GM03348 (cell line): ENCODE results near the gene IL22RA2.
A peak's percentile ranks its signal among the peaks of the same experiment; 100 is the strongest.
"Not testable (repeated sequence)": the region's sequence is repeated elsewhere in the genome, so short reads cannot be mapped to it uniquely, and the experiment has no call there.

Source experiments
- DNase-seq: peaks from one replicate; pipeline ENCODE4 v3.0.0; 2012; ENCODE audit warnings: low spot score

IL22RA2 gene

GRCh38 chr6:137122612-137123011, 50.8 kb downstream of the IL22RA2 start:
- no peak for DNase-seq

GRCh38 chr6:137121401-137121997, 51.9 kb downstream of the IL22RA2 start:
- DNase-seq: no peak

DNA sequence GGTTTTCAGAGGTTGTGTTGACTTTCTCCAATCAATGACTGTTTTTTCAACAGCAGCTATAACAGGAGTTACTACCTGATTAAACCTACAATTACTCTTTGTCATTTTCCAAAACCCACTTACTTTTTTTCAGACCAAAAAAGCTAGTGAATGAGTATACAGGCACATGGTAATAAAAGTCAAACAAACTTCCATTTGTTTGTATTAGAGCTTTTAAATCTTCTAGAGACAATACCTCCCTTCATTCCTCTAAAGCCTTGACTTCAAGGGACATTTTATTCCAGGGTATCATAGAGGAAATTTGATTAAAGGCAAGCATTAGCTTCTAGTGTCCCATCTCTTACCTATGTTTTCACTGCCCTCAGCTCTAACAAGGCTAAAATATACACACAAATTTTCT, 52.7 kb downstream of the IL22RA2 start:
- DNase-seq: no peak

DNA sequence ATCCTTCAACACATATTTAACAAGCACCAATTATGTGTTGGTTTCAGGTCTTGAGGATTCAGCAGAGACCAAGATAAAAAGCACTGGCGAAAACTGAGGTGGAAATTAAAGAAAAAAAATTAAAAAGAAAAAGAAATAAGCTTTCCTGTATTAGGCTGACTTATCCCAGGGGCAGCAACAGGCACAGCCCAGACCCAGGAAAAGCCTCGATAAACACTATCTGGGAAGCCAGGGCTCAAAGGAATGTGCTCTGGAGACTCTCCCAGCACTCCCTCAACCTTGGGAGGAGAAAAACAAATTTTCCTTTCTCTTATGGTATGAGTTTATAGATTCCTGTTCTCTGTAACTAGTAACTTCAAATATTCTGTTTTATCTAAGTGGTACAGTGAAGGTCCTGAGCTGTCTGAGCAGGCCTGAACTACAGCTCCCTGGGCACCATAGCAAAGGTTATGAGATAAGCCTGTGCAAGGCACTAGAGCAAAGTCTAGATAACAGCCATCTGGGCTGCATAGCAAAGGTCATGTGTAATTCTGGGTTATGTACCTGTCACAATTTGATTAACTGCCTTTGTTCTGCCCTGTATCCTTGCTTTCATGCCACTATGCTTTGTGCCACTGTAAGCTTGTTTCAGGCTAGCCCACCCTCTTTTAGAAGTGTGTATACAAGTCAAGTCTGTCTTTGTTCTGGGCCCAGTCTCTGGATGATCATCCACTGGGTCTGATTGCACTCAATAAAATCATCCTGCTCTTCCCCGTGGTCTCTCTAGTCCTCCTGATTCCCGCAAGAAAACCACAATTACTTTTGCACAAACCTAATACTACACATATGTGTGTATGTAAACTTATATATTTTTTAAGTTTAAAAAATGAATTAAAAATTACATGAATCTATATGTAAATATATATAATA, 54.0 kb downstream of the IL22RA2 start:
- no peak for DNase-seq

- DNase-seq: no peak
Measured at GRCh38 chr6:137117581-137117980, 55.9 kb downstream of the IL22RA2 start.

GRCh38 chr6:137116807-137117206, 56.6 kb downstream of the IL22RA2 start:
- DNase-seq: no peak

DNA sequence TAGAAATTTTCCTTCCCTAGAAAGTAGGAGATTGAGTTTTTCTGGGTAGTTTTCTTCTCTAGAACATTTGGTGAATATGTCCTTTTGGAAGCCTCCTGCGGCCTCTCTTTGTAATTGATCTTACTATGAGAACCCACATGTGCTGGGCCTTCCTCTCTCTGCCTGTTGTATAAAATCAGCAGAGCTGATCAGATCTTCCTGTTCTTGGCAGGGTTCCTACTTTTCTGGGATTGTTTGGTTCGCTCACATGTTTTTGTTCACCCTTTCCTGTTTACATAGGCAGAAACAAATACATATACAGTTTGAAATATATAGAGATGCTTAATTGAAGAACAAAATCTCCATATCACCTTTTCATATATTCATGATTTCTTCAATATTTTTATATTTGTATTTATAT, 57.8 kb downstream of the IL22RA2 start:
- no peak for DNase-seq

- peak; percentile 11 for DNase-seq
Measured at GRCh38 chr6:137112067-137112355, 61.4 kb downstream of the IL22RA2 start.

- no peak for DNase-seq
Measured at GRCh38 chr6:137111296-137112066, 62.0 kb downstream of the IL22RA2 start.

GRCh38 chr6:137107767-137108105, 65.7 kb downstream of the IL22RA2 start:
- DNase-seq: no peak

DNA sequence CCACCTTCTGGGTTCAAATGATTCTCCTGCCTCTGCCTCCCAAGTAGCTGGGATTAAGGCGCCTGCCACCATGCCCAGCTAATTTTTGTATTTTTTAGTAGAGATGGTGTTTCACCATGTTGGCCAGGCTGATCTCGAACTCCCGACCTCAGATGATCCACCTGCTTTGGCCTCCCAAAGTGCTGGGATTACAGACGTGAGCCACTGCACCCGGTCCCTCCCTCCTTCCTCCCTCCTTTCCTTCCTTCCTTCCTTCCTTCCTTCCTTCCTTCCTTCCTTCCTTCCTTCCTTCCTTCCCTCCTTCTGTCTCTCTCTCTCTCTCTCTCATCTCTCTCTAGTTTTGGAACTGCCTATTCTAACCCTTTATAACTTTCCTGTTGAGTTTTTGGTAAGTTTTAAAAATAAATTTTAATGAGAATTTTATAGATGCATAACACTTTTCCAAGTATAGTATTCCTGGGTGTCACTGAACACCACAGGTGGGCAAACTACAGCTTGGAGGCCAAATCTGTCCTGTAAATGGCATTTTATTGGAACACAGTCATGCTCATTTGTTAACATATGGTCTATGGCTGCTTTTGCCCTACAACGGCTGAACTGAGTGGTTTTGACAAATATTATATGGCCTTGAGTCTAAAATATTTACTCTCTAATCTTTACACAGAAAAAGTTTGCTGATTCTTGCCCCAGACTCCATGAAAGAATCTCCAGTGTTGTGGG, 66.2 kb downstream of the IL22RA2 start:
- not testable (repeated sequence) for DNase-seq

- DNase-seq: no peak
Measured at GRCh38 chr6:137106183-137106582, 67.3 kb downstream of the IL22RA2 start.

DNA sequence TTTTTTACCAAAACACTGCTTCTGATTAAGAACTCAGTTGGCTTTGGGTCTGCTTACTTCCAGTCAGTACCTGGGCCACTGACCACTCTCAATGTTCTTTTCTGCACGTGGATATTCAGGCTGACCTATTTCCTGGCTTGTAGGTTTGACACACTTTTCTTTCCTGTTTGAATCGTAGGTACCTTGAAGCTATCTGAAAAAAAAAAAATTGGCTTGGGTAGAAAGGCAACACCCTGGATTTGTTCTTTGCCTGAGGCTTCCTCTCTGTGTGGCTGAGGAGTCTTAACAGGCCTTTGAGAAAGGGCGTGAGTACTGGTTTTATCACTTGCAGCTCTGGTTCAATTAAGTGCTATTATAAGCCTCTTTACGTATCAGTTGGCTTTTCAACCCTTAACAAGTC, 68.1 kb downstream of the IL22RA2 start:
- DNase-seq: no peak

DNA sequence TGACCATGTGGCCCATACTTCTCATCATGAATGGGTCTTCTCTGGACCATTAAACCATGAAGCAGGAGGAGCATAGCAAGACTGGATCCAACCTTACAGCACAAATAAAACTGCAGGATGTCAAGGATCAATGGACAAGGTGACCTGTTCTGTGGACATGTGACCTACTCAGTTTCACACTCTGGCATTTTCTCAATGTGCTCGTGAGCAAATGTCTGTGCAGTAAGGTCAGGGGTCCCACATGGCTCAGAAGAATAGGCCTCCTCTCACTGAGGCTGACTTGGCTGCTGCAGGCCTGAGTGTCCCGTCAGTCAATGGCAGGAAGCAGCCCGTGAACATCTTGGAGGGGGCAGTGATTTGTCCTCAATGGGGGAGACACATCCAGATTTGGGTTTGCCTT, 68.5 kb downstream of the IL22RA2 start:
- DNase-seq: no peak

DNA sequence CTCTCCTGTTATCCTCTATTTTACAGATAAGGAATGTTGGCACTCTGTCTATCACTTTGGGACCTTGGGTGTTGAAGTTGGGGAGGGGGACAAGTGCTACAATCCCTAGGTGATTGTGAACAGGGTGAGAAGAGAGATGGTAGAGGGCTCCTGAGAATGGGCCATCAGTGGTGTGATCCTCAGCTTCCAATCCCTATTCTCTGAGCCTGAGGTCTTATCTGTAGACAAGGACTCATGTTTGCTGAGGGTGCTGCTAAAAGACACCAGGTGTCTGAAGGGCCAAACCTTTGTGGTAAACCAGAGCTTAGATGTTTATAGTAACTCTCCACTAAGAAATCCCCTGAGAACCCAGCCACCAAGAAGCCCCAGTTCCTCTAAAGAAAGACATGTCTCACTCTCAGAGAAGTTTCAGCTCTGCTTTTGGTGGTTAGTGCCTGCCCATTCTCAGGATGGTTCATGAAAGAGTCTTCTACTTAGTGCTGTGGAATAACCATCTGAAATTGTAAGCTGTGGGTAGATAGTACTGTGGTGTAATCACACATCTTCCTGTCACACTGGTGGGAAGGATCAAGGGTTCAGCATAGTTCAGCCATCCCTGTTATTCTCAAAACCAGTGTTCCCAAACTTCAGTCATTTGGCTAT, 70.5 kb downstream of the IL22RA2 start:
- no peak for DNase-seq

GRCh38 chr6:137102050-137102848, 71.2 kb downstream of the IL22RA2 start:
- DNase-seq: no peak

- no peak for DNase-seq
Measured at GRCh38 chr6:137099689-137100403, 73.6 kb downstream of the IL22RA2 start.

GRCh38 chr6:137097526-137097925, 75.9 kb downstream of the IL22RA2 start:
- DNase-seq: no peak

GRCh38 chr6:137097057-137097456, 76.4 kb downstream of the IL22RA2 start:
- no peak for DNase-seq

DNA sequence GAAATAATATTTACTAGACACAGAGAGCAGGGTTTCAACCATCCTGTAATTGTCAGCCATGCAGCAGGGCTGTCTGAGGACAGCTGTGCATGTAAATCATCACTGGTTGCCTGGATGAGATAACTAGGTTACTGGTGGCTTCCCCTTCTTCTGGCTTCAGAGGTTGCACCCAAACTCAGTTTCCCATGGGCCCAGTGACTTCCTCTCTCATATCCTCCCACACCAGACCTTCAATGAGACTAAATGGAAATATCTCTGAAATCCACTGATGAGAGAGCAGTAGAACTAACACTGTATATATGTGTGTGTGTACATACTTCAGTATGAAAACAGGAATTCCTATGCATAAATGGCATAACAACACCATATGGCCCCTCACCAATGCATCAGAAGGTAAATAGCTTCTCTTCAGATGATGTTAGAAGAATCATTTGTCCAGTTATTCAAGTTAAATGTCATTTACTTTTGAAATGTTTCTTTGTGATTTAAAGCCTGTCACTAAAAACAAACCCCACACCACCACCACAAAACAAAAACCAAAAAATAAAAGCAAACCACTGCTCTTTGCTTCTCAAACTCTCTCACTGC, 77.7 kb downstream of the IL22RA2 start:
- no peak for DNase-seq
